HG03064 (cell line): ENCODE data around the gene TMEM131L.

ENCODE experiments used
- ATAC-seq: cut with Tn5 transposase; IDR thresholded peaks from one replicate; pipeline ENCODE4 v1.9.1; 2021; ENCODE audit warnings: low read depth; ENCODE audit not compliant: unreplicated experiment

Gene TMEM131L

GRCh38 chr4:153520801-153521329 is 54.7 kb downstream of the TMEM131L start:
- peak; percentile 32 for ATAC-seq

GRCh38 chr4:153521478-153521877 is 55.3 kb downstream of the TMEM131L start:
- ATAC-seq, result no peak

GRCh38 chr4:153521999-153522801 is 56.0 kb downstream of the TMEM131L start:
- ATAC-seq, result no peak

GRCh38 chr4:153522802-153523094 is 56.6 kb downstream of the TMEM131L start:
- no peak for ATAC-seq

- ATAC-seq, result no peak
These were observed 57.1 kb downstream of the TMEM131L start for GRCh38 chr4:153523164-153523796.

GRCh38 chr4:153523941-153524386 is 57.8 kb downstream of the TMEM131L start:
- no peak for ATAC-seq

- no peak for ATAC-seq
These were observed 58.5 kb downstream of the TMEM131L start for GRCh38 chr4:153524682-153525081.

- ATAC-seq, result no peak
These were observed 61.5 kb downstream of the TMEM131L start for GRCh38 chr4:153527690-153528089.

GRCh38 chr4:153528705-153529485 is 62.7 kb downstream of the TMEM131L start:
- ATAC-seq, result peak; percentile 50

GRCh38 chr4:153529646-153530045 is 63.5 kb downstream of the TMEM131L start:
- no peak for ATAC-seq

GRCh38 chr4:153530284-153530999 is 64.3 kb downstream of the TMEM131L start:
- no peak for ATAC-seq

GRCh38 chr4:153531000-153531358 is 64.8 kb downstream of the TMEM131L start:
- no peak for ATAC-seq

GRCh38 chr4:153531976-153532626 is 65.9 kb downstream of the TMEM131L start:
- ATAC-seq, result no peak

GRCh38 chr4:153532636-153533035 is 66.5 kb downstream of the TMEM131L start:
- no peak for ATAC-seq

GRCh38 chr4:153533387-153533786 is 67.2 kb downstream of the TMEM131L start:
- ATAC-seq, result no peak

GRCh38 chr4:153534792-153535629 is 68.9 kb downstream of the TMEM131L start:
- no peak for ATAC-seq

GRCh38 chr4:153535772-153536513 is 69.8 kb downstream of the TMEM131L start:
- no peak for ATAC-seq

GRCh38 chr4:153537493-153537960 is 71.4 kb downstream of the TMEM131L start:
- ATAC-seq, result no peak
